ENCODE measurements around the gene THEM4.
A peak's percentile ranks its signal among the peaks of the same experiment; 100 is the strongest.

Gene THEM4

GRCh38 chr1:151944857-151945575 is 35.7 kb upstream of the THEM4 start:
- TF ChIP-seq TOX (CRISPR knock-in tag; IDR thresholded peaks at IDR 0.05; ENCODE audit: borderline replicate concordance) (no peak), ZNF565 (CRISPR knock-in tag; conservative IDR thresholded peaks at IDR 0.05; ENCODE audit: low read depth) (no peak)
- TF ChIP-seq, protein P1, sequence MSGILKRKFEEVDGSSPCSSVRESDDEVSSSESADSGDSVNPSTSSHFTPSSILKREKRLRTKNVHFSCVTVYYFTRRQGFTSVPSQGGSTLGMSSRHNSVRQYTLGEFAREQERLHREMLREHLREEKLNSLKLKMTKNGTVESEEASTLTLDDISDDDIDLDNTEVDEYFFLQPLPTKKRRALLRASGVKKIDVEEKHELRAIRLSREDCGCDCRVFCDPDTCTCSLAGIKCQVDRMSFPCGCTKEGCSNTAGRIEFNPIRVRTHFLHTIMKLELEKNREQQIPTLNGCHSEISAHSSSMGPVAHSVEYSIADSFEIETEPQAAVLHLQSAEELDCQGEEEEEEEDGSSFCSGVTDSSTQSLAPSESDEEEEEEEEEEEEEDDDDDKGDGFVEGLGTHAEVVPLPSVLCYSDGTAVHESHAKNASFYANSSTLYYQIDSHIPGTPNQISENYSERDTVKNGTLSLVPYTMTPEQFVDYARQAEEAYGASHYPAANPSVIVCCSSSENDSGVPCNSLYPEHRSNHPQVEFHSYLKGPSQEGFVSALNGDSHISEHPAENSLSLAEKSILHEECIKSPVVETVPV (CRISPR knock-in tag; IDR thresholded peaks at IDR 0.05): no peak

DNA sequence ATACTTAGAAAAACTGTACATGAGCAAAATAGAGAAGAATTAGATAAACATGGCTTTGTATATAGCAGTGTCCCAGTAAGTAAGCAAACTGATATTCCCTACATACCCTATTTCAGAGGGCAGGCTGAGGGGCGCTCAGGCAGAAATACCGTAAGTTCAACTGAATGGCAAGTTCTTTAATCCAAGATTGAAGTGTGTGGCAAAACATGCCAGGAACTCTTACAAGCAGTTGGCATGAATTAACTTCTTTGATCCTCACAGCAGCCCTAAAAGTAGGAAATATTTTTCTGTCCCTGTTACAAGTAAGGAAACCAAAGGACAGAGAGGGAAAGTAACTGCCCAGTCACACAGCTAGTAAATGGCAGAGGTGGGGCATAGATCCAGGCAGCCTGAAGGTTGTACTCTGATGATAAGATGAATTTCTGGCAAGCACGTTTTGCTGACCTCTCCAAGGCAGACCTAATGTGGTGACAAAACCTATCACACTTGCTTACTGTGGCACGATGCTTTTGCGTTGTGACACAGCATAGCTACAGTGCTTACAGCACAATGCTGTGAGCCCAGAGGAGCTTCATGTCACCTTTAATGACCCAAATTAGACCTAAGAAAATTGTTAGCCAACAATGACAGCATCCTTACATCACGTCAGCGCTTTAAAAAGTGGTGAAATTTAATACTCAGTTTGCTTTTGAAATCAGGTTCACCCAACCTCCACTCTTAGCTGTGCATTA is 35.0 kb upstream of the THEM4 start:
- TF ChIP-seq PATZ1 (CRISPR knock-in tag; IDR thresholded peaks at IDR 0.05; ENCODE audit: borderline replicate concordance) (no peak), ZNF565 (CRISPR knock-in tag; conservative IDR thresholded peaks at IDR 0.05; ENCODE audit: low read depth) (no peak), ISL1 (CRISPR knock-in tag; IDR thresholded peaks at IDR 0.05) (no peak), PPARA (CRISPR knock-in tag; IDR thresholded peaks at IDR 0.05; ENCODE audit: borderline replicate concordance) (no peak), TCF4 (CRISPR knock-in tag; IDR thresholded peaks at IDR 0.05; ENCODE audit: borderline replicate concordance) (no peak), ARNTL (CRISPR knock-in tag; IDR thresholded peaks at IDR 0.05; ENCODE audit: borderline replicate concordance, low read depth) (no peak), OSR1 (CRISPR knock-in tag; IDR thresholded peaks at IDR 0.05) (no peak), ZC3H10 (CRISPR knock-in tag; IDR thresholded peaks at IDR 0.05) (no peak)
- TF ChIP-seq, protein P1 (CRISPR knock-in tag; IDR thresholded peaks at IDR 0.05): no peak
- TF ChIP-seq, protein P2, sequence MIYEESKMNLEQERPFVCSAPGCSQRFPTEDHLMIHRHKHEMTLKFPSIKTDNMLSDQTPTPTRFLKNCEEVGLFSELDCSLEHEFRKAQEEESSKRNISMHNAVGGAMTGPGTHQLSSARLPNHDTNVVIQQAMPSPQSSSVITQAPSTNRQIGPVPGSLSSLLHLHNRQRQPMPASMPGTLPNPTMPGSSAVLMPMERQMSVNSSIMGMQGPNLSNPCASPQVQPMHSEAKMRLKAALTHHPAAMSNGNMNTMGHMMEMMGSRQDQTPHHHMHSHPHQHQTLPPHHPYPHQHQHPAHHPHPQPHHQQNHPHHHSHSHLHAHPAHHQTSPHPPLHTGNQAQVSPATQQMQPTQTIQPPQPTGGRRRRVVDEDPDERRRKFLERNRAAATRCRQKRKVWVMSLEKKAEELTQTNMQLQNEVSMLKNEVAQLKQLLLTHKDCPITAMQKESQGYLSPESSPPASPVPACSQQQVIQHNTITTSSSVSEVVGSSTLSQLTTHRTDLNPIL (CRISPR knock-in tag; IDR thresholded peaks at IDR 0.05; ENCODE audit: low read depth): no peak
- no peak for ATAC-seq

More at GRCh38 chr1:151944857-151945575, 35.7 kb upstream of the THEM4 start:
- ATAC-seq: no peak

DNA sequence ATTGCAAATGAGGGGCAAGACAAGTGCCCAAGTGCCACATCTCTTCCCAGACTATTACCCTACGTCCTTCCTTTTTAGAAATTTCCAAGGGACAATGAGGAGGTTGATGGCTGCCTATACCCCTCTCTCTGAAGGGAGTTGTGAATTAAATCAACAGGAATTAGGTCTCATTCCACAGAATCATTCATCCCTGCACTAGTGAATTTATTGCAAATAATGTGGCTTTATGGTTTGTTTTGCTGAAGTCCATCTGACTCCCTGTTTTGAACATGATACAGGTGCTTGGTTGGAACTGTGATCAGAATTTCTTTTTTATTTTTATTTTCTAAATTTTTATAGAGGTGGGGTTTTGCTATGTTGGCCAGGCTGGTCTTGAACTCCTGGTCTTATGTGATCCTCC is 34.3 kb upstream of the THEM4 start:
- TF ChIP-seq, protein P2 (CRISPR knock-in tag; IDR thresholded peaks at IDR 0.05; ENCODE audit: low read depth): no peak
- TF ChIP-seq OSR1 (CRISPR knock-in tag; IDR thresholded peaks at IDR 0.05) (no peak), ESRRG (CRISPR knock-in tag; IDR thresholded peaks at IDR 0.05) (no peak), BACH2 (CRISPR knock-in tag; IDR thresholded peaks at IDR 0.05; ENCODE audit: borderline replicate concordance) (no peak), SNAI2 (CRISPR knock-in tag; IDR thresholded peaks at IDR 0.05) (no peak), CSDC2 (CRISPR knock-in tag; IDR thresholded peaks at IDR 0.05) (no peak)
- ATAC-seq: no peak

GRCh38 chr1:151942882-151943281 is 33.6 kb upstream of the THEM4 start:
- peak; percentile 32 for ATAC-seq
- TF ChIP-seq CSDC2 (CRISPR knock-in tag; IDR thresholded peaks at IDR 0.05) (no peak), PPARA (CRISPR knock-in tag; IDR thresholded peaks at IDR 0.05; ENCODE audit: borderline replicate concordance) (no peak), ZFP3 (CRISPR knock-in tag; IDR thresholded peaks at IDR 0.05) (no peak)
- TF ChIP-seq, protein P3, sequence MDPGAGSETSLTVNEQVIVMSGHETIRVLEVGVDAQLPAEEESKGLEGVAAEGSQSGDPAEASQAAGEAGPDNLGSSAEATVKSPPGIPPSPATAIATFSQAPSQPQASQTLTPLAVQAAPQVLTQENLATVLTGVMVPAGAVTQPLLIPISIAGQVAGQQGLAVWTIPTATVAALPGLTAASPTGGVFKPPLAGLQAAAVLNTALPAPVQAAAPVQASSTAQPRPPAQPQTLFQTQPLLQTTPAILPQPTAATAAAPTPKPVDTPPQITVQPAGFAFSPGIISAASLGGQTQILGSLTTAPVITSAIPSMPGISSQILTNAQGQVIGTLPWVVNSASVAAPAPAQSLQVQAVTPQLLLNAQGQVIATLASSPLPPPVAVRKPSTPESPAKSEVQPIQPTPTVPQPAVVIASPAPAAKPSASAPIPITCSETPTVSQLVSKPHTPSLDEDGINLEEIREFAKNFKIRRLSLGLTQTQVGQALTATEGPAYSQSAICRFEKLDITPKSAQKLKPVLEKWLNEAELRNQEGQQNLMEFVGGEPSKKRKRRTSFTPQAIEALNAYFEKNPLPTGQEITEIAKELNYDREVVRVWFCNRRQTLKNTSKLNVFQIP (CRISPR knock-in tag; IDR thresholded peaks at IDR 0.05; ENCODE audit: borderline replicate concordance, low read depth): no peak
- TF ChIP-seq, protein P2 (CRISPR knock-in tag; IDR thresholded peaks at IDR 0.05; ENCODE audit: low read depth): no peak
- TF ChIP-seq, protein P1 (CRISPR knock-in tag; IDR thresholded peaks at IDR 0.05): no peak
